Activated naive CD4-positive, alpha-beta T cell treated with anti-CD3 and anti-CD28 coated beads, Interleukin-2, amount 10 ng/mL, durations not matched to agents 7 days and 5 days (primary cell): ENCODE measurements around the gene WNT3.

Source experiments
- CTCF ChIA-PET: fragments of 350-600 bp; sonication (Branson Sonifier 250); formaldehyde crosslinking; loops from one replicate; lab custom pipeline; 2021; ENCODE audit warnings: antibody characterized with exemption; lab: Charles Lee
- DNase-seq: peaks from one replicate; pipeline ENCODE4 v3.0.0-alpha.2; 2020
- H3K27ac Mint-ChIP-seq: one replicate; pipeline ENCODE4 v1.8.0; 2021; ENCODE audit warnings: mild to moderate bottlenecking, moderate library complexity, mixed read lengths
- H3K27me3 Mint-ChIP-seq: one replicate; pipeline ENCODE4 v1.8.0; 2021; ENCODE audit warnings: mild to moderate bottlenecking, mixed read lengths
- H3K36me3 Mint-ChIP-seq: one replicate; pipeline ENCODE4 v1.8.0; 2021; ENCODE audit warnings: mixed read lengths
- H3K4me1 Mint-ChIP-seq: one replicate; pipeline ENCODE4 v1.8.0; 2021; ENCODE audit warnings: mixed read lengths
- H3K4me3 Mint-ChIP-seq: one replicate; pipeline ENCODE4 v1.8.0; 2021; ENCODE audit warnings: mild to moderate bottlenecking, moderate library complexity, mixed read lengths
- H3K9me3 Mint-ChIP-seq: one replicate; pipeline ENCODE4 v1.8.0; 2021; ENCODE audit warnings: mixed read lengths

WNT3 gene

GRCh38 chr17:46719891-46720290 is 98.6 kb downstream of the WNT3 start:
- peaks cover 7% of the 10 kb centered on the region for H3K36me3 Mint-ChIP-seq
- no peak overlapping the region for H3K4me3 Mint-ChIP-seq
- no peaks in the 10 kb centered on the region for H3K4me1 Mint-ChIP-seq
- CTCF ChIA-PET: no interaction called here
- H3K27me3 Mint-ChIP-seq: no peaks in the 10 kb centered on the region
- H3K27ac Mint-ChIP-seq: no peak overlapping the region
- no peak for DNase-seq
- no peaks in the 10 kb centered on the region for H3K9me3 Mint-ChIP-seq

GRCh38 chr17:46717999-46718398 is 100.5 kb downstream of the WNT3 start:
- CTCF ChIA-PET: no interaction called here
- H3K36me3 Mint-ChIP-seq: peaks cover 13% of the 10 kb centered on the region

More at GRCh38 chr17:46717999-46718398, 100.5 kb downstream of the WNT3 start:
- H3K4me1 Mint-ChIP-seq: peaks cover 7% of the 10 kb centered on the region
- H3K9me3 Mint-ChIP-seq: no peaks in the 10 kb centered on the region
- no peak overlapping the region for H3K4me3 Mint-ChIP-seq
- no peaks in the 10 kb centered on the region for H3K27me3 Mint-ChIP-seq
- DNase-seq: no peak
- no peak overlapping the region for H3K27ac Mint-ChIP-seq
